Measurements from ENCODE around the gene PLD6. TPM values are rescaled to one million over a fixed set of nuclear protein-coding genes. Genes with fewer than 3 reads are reported as not detected.

Gene PLD6
- total RNA-seq, 6 donors from 2014 or later = 2.3 to 5.0 (median 3.4) TPM

GRCh38 chr17:17227608-17228520 lies 21.7 kb upstream of the PLD6 start:
- ATAC-seq (ENCODE audit: low FRiP score in 2 of 2) (no peak), DNase-seq (peak in 1 of 2 donors; percentile 58)
- Histone ChIP-seq H3K27ac (no peak overlapping the region), H3K9me3 (no peaks in the 10 kb centered on the region), H3K27me3 (no peaks in the 10 kb centered on the region), H3K4me3 (no peak overlapping the region), H3K36me3 (peaks cover 47 to 100% (median 97%) of the 10 kb centered on the region in 4 donors), H3K4me1 (no peaks in the 10 kb centered on the region)
- 93% methylated on average over 17 to 25 of the region's 25 CpGs for WGBS, 2 donors
- TF ChIP-seq POLR2AphosphoS5 (IDR thresholded peaks at IDR 0.05) = no peak
- TF ChIP-seq, protein P1, sequence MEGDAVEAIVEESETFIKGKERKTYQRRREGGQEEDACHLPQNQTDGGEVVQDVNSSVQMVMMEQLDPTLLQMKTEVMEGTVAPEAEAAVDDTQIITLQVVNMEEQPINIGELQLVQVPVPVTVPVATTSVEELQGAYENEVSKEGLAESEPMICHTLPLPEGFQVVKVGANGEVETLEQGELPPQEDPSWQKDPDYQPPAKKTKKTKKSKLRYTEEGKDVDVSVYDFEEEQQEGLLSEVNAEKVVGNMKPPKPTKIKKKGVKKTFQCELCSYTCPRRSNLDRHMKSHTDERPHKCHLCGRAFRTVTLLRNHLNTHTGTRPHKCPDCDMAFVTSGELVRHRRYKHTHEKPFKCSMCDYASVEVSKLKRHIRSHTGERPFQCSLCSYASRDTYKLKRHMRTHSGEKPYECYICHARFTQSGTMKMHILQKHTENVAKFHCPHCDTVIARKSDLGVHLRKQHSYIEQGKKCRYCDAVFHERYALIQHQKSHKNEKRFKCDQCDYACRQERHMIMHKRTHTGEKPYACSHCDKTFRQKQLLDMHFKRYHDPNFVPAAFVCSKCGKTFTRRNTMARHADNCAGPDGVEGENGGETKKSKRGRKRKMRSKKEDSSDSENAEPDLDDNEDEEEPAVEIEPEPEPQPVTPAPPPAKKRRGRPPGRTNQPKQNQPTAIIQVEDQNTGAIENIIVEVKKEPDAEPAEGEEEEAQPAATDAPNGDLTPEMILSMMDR (IDR thresholded peaks at IDR 0.05) = no peak
- TF ChIP-seq EP300 (IDR thresholded peaks at IDR 0.05) = no peak
- no peak for TF ChIP-seq POLR2A (IDR thresholded peaks at IDR 0.05)

- no peaks in the 10 kb centered on the region for H3K9me3 ChIP-seq
- H3K4me3 ChIP-seq = no peak overlapping the region
- ATAC-seq (ENCODE audit: low FRiP score in 2 of 2) (no peak), DNase-seq (no peak)
- H3K27me3 ChIP-seq = no peaks in the 10 kb centered on the region
- no peaks in the 10 kb centered on the region for H3K4me1 ChIP-seq
- TF ChIP-seq EP300 (IDR thresholded peaks at IDR 0.05) = no peak
- no peak for TF ChIP-seq POLR2AphosphoS5 (IDR thresholded peaks at IDR 0.05)
- no peak for TF ChIP-seq POLR2A (IDR thresholded peaks at IDR 0.05)
- TF ChIP-seq, protein P1 (IDR thresholded peaks at IDR 0.05) = no peak
- H3K36me3 ChIP-seq = peaks cover 57 to 100% (median 98%) of the 10 kb centered on the region in 4 donors
- H3K27ac ChIP-seq = no peak overlapping the region
- 91 to 92% methylated on average over 4 to 9 of the region's 16 CpGs for WGBS, 2 donors
Measured at GRCh38 chr17:17226451-17227265, 20.5 kb upstream of the PLD6 start.

DNA sequence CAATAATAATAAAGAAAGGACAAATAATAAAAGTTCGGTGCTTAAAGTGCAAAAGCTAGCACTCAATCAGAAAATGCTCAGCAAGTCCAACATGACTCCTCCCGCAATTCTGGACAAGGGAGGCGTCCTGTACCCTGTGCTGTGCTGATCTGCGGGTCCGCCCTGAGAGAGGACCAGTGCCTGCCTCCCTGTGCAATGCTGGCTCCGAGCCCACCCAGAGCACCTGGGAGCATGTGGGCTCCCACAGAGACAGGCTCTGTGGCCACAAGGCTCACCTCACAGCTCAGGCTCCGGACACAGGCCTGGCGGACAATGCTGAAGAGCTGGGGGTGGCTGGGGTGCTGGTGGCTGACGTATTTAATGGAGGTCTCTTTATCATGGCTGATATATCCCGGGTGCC lies 19.8 kb upstream of the PLD6 start:
- Histone ChIP-seq H3K9me3 (no peaks in the 10 kb centered on the region), H3K36me3 (peaks cover 65 to 100% (median 98%) of the 10 kb centered on the region in 4 donors), H3K27me3 (no peaks in the 10 kb centered on the region), H3K4me3 (no peak overlapping the region), H3K4me1 (no peaks in the 10 kb centered on the region), H3K27ac (no peak overlapping the region)
- TF ChIP-seq POLR2AphosphoS5 (IDR thresholded peaks at IDR 0.05) (no peak), EP300 (IDR thresholded peaks at IDR 0.05) (no peak), POLR2A (IDR thresholded peaks at IDR 0.05) (no peak)
- TF ChIP-seq, protein P1 (IDR thresholded peaks at IDR 0.05) = no peak
- 93% methylated on average over 9 to 10 of the region's 10 CpGs for WGBS, 2 donors
- DNase-seq = no peak
- ATAC-seq (ENCODE audit: low FRiP score in 2 of 2) = no peak

DNA sequence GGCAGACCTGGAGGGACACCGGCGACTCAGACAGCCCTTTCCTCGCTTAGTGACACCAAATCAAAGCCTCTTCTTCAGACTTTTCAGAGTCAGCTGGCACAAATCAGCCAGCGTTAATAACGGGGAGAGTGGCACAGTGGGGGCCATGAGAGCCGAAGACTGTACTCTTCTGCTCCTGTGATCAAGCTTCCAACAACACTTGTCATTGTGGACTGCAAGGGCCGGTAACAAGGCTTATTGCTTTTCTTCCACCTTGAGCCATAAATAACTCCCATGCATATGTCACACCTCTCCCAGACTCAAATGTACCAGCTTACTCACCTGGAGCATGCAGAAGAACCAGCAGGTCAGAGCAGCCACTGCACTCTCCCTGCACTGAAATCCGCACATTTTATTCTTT lies 18.0 kb upstream of the PLD6 start:
- TF ChIP-seq, protein P1 (IDR thresholded peaks at IDR 0.05) = no peak
- no peak for TF ChIP-seq EP300 (IDR thresholded peaks at IDR 0.05)
- TF ChIP-seq POLR2A (IDR thresholded peaks at IDR 0.05) = no peak
- TF ChIP-seq POLR2AphosphoS5 (IDR thresholded peaks at IDR 0.05) = no peak
- H3K27me3 ChIP-seq = no peaks in the 10 kb centered on the region
- no peaks in the 10 kb centered on the region for H3K4me1 ChIP-seq
- ATAC-seq (ENCODE audit: low FRiP score in 2 of 2) = no peak
- 79 to 92% methylated on average over 8 of the region's 8 CpGs for WGBS, 2 donors
- H3K9me3 ChIP-seq = no peaks in the 10 kb centered on the region
- H3K27ac ChIP-seq = no peak overlapping the region
- no peak overlapping the region for H3K4me3 ChIP-seq
- no peak for DNase-seq
- peaks cover 70 to 100% (median 98%) of the 10 kb centered on the region in 4 donors for H3K36me3 ChIP-seq

Data from upper lobe of left lung (tissue), 6 donors.